Fibroblast of lung (primary cell): Measurements from ENCODE around the gene FIBCD1. TPM values are rescaled to one million over a fixed set of nuclear protein-coding genes. Genes with fewer than 3 reads are reported as not detected.

Experiments used
- DNase-seq, 2 donors: peaks; one replicate each; pipeline versions ENCODE4 v3.0.0 to v3.0.0-alpha.2; 2010; ENCODE audit warnings: low read depth in 2 of 2
- H2AFZ ChIP-seq: 2 replicates; pipeline ENCODE4 v1.5.1; 2012; ENCODE audit warnings: low read length, control low read depth, inconsistent platforms
- H3K27ac ChIP-seq: 2 replicates; pipeline ENCODE4 v1.5.1; 2011; ENCODE audit warnings: low read length, control low read depth; ENCODE audit not compliant: insufficient read depth
- H3K27me3 ChIP-seq: 2 replicates; pipeline ENCODE4 v1.5.1; 2011; ENCODE audit warnings: mild to moderate bottlenecking, low read length; ENCODE audit not compliant: control insufficient read depth, insufficient read depth
- H3K36me3 ChIP-seq: 2 replicates; pipeline ENCODE4 v1.5.1; 2011; ENCODE audit warnings: low read length; ENCODE audit not compliant: control insufficient read depth, insufficient read depth
- H3K4me1 ChIP-seq: 2 replicates; pipeline ENCODE4 v1.5.1; 2011; ENCODE audit warnings: low read length; ENCODE audit not compliant: control insufficient read depth, insufficient read depth; ENCODE audit errors: extremely low read depth
- H3K4me2 ChIP-seq: 2 replicates; pipeline ENCODE4 v1.5.1; 2011; ENCODE audit warnings: low read length, control low read depth; ENCODE audit not compliant: insufficient read depth; ENCODE audit errors: extremely low read depth
- H3K4me3 ChIP-seq, 4 experiments: fragments of 200-600 bp in 1 of 4; sonication (generic) in 1 of 4; replicated peaks in 1 of 4; 2 replicates each; pipeline ENCODE4 v1.5.1; 2011 to 2016; ENCODE audit warnings: low read length in 4 of 4, low read depth in 3 of 4, mild to moderate bottlenecking in 3 of 4, control low read depth in 2 of 4, inconsistent platforms in 1 of 4, mixed read lengths in 1 of 4; ENCODE audit not compliant: insufficient read depth in 1 of 4; ENCODE audit errors: control extremely low read depth in 1 of 4
- H3K79me2 ChIP-seq: 2 replicates; pipeline ENCODE4 v1.5.1; 2012; ENCODE audit warnings: mild to moderate bottlenecking, low read length, inconsistent platforms; ENCODE audit not compliant: control insufficient read depth, insufficient read depth
- H3K9ac ChIP-seq: 2 replicates; pipeline ENCODE4 v1.5.1; 2011; ENCODE audit warnings: mild to moderate bottlenecking, low read length, control low read depth; ENCODE audit not compliant: insufficient read depth
- H3K9me3 ChIP-seq: 2 replicates; pipeline ENCODE4 v1.5.1; 2012; ENCODE audit warnings: low read depth, low read length; ENCODE audit not compliant: control insufficient read depth, insufficient read depth
- H4K20me1 ChIP-seq: 2 replicates; pipeline ENCODE4 v1.5.1; 2011; ENCODE audit warnings: low read length; ENCODE audit not compliant: control insufficient read depth, insufficient read depth; ENCODE audit errors: extremely low read depth
- EZH2 ChIP-seq: IDR thresholded peaks from 2 replicates; pipeline ENCODE4 v1.5.1; 2012; ENCODE audit warnings: low read length, control low read depth, mild to moderate bottlenecking; ENCODE audit errors: missing control alignments
- polyA plus RNA-seq, 2 donors: library from polyadenylated mRNA; depleted of rRNA in 1 of 2; stranded (reverse) in 1 of 2; unstranded in 1 of 2; fragments of >200 nt; gene quantifications; 2 replicates each; pipeline ENCODE4 v1.2.1, GENCODE V29; 2011 to 2012; ENCODE audit warnings: missing spikeins in 1 of 2
- total RNA-seq: library from RNA; depleted of rRNA; stranded (reverse); fragments of >200 nt; gene quantifications from 2 replicates; pipeline ENCODE4 v1.2.1, GENCODE V29; 2014
- TF ChIP-seq, protein P1 (sequence below), 2 donors: IDR thresholded peaks in 1 of 2; conservative IDR thresholded peaks in 1 of 2; 1 replicate in 1 of 2; 2 replicates in 1 of 2; pipeline ENCODE4 v1.5.1; 2011 to 2012; ENCODE audit warnings: low read length in 2 of 2, control low read depth in 1 of 2, inconsistent platforms in 1 of 2, low read depth in 1 of 2, mild to moderate bottlenecking in 1 of 2

Gene FIBCD1
- total and polyA plus RNA-seq, 2 donors (not counting 1 experiment from before 2014, with no cell fraction given) = 7.3 to 28.0 TPM

DNA sequence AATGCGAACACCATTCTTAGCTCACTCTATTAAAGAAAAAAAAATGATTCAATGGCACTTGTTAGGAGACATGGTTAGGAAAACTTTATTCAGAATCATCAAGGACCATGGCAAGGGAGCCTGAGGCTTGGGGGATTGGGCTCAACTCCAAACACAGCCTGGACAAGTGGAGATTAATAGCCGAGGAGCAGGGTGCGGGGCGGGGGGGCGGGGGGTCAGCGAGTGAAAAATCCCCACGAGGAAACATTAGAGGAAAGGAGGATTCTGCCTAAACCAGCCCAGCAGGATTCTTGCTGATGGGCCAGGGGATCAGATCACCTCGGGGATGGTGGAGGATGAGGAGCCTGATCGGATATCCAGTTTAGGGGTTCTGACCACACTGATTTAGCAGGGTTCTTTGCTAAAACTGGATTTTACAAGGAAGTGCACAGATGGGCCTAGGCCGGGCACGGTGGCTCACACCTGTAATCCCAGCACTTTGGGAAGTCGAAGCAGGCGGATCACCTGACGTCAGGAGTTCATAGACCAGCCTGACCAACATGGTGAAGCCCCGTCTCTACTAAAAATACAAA, 24.4 kb upstream of the FIBCD1 start:
- TF ChIP-seq, protein P1, sequence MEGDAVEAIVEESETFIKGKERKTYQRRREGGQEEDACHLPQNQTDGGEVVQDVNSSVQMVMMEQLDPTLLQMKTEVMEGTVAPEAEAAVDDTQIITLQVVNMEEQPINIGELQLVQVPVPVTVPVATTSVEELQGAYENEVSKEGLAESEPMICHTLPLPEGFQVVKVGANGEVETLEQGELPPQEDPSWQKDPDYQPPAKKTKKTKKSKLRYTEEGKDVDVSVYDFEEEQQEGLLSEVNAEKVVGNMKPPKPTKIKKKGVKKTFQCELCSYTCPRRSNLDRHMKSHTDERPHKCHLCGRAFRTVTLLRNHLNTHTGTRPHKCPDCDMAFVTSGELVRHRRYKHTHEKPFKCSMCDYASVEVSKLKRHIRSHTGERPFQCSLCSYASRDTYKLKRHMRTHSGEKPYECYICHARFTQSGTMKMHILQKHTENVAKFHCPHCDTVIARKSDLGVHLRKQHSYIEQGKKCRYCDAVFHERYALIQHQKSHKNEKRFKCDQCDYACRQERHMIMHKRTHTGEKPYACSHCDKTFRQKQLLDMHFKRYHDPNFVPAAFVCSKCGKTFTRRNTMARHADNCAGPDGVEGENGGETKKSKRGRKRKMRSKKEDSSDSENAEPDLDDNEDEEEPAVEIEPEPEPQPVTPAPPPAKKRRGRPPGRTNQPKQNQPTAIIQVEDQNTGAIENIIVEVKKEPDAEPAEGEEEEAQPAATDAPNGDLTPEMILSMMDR (conservative IDR thresholded peaks at IDR 0.05 in 1 of 2, IDR thresholded peaks at IDR 0.05 in 1 of 2; ENCODE audit: low read depth in 1 of 2, low read length in 2 of 2) = no peak
- TF ChIP-seq EZH2 = no peak
- Histone ChIP-seq H3K36me3 (no peaks in the 10 kb centered on the region), H3K4me1 (peaks cover 12% of the 10 kb centered on the region), H2AFZ (no peak overlapping the region), H3K4me3 (no peak overlapping the region), H3K27me3 (no peaks in the 10 kb centered on the region), H3K4me2 (no peak overlapping the region), H3K9ac (no peak overlapping the region), H3K9me3 (no peaks in the 10 kb centered on the region), H4K20me1 (no peaks in the 10 kb centered on the region), H3K27ac (no peak overlapping the region), H3K79me2 (no peaks in the 10 kb centered on the region)
- peak in 1 of 2 donors; percentile 52 for DNase-seq

DNA sequence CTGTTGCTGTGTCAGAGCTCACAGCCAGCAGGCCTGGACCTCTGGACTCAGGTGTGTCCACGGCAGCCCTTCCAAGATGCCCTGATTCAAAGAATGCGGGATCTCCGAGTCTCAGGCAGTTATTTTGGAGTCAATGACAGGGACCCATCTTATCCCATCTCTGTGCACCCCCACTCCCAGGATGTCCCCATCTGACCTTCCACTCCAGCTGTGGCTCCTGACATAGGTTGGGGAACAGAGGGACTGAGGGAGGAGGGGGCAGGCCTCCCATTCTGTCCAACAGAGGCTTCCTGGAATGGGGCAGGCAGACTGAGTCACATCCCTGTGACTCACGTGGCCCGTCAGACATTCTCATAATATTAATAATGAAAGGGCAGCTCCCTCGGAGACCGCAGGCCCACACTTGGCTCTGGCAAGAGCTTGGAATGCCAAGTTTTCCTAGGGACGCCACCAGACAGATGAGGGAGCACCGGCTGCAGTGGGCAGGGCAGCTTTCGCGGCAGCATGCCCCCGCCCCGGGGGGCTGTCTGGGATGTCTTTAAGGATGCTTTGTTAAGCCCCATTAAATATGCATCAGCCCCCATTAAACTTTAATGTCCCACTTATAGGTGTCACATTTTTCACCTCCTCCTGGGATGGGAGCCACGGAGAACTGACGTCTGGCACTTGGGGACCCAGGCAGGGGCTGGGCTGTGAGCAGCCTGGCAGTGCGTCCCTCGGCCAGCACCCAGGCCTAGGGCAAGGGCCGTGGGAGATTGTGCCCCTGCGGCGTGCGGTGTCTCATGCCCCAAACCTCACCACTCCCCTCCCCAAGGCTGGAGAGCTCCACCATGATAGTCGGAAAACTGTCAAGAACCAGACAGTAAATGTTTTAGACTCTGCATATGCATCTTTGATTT, 23.6 kb upstream of the FIBCD1 start:
- H3K27me3 ChIP-seq = no peaks in the 10 kb centered on the region
- no peaks in the 10 kb centered on the region for H3K9me3 ChIP-seq
- no peaks in the 10 kb centered on the region for H4K20me1 ChIP-seq
- no peaks in the 10 kb centered on the region for H3K36me3 ChIP-seq
- H3K79me2 ChIP-seq = no peaks in the 10 kb centered on the region
- no peak overlapping the region for H3K4me3 ChIP-seq
- TF ChIP-seq, protein P1 (conservative IDR thresholded peaks at IDR 0.05 in 1 of 2, IDR thresholded peaks at IDR 0.05 in 1 of 2; ENCODE audit: low read depth in 1 of 2, low read length in 2 of 2) = no peak
- TF ChIP-seq EZH2 = no peak
- H2AFZ ChIP-seq = no peak overlapping the region
- peak overlapping the region; percentile 74 for H3K4me2 ChIP-seq
- peak overlapping the region; percentile 20 for H3K9ac ChIP-seq
- H3K27ac ChIP-seq = peak overlapping the region; percentile 73
- DNase-seq = peak; percentile 93 to 98
- peaks cover 12% of the 10 kb centered on the region for H3K4me1 ChIP-seq

DNA sequence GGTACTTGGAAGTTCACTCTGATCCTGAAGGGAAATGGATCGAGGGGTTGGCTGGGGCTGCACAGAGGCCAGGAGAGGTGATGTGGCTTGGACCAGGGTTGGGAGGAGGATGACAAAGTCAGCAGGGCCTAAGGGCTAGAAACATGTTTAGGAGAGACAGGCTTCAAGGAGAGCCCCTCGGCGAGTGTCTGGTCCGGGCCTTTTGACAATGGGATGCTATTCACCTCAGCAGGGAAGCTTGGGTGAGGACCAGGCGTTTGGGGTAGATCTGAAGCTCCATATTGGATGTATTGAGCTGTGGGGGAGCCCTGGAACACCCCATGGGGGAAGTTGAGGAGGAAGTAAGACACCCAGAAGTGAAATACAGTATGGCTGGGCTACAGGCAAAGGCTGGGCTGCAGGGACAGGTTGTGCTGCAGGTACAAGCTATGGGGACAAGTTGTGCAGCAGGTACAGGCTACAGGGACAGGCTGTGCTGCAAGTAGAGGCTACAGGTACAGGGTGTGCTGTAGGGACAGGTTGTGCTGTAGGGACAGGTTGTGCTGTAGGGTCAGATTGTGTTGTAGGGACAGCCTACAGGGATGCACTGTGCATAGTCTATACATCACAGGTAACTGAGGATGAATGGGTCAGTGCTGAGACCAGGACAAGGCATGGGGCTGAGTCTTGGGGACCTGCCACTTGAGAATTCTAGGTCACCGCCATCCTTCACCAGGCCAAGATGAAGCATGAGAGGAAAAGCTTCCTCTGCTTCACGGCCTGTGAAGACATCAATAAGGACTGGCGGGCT, 22.7 kb upstream of the FIBCD1 start:
- H3K36me3 ChIP-seq = no peaks in the 10 kb centered on the region
- peaks cover 12% of the 10 kb centered on the region for H3K4me1 ChIP-seq
- H3K79me2 ChIP-seq = no peaks in the 10 kb centered on the region
- no peak overlapping the region for H3K4me3 ChIP-seq
- H3K4me2 ChIP-seq = no peak overlapping the region
- H3K9me3 ChIP-seq = no peaks in the 10 kb centered on the region
- no peaks in the 10 kb centered on the region for H3K27me3 ChIP-seq
- no peaks in the 10 kb centered on the region for H4K20me1 ChIP-seq
- H3K27ac ChIP-seq = peak overlapping the region; percentile 73
- no peak for DNase-seq
- no peak for TF ChIP-seq EZH2
- TF ChIP-seq, protein P1 (conservative IDR thresholded peaks at IDR 0.05 in 1 of 2, IDR thresholded peaks at IDR 0.05 in 1 of 2; ENCODE audit: low read depth in 1 of 2, low read length in 2 of 2) = no peak
- H2AFZ ChIP-seq = no peak overlapping the region
- no peak overlapping the region for H3K9ac ChIP-seq
